Neural cell (in vitro differentiated cells): ENCODE data around the gene NEK6. TPM values are rescaled to one million over a fixed set of nuclear protein-coding genes. Genes with fewer than 3 reads are reported as not detected.

Source experiments
- H2AFZ ChIP-seq: fragments of 200-600, 300-800 bp; sonication (generic), shearing (Covaris generic); 2 replicates; pipeline ENCODE4 v1.6.0; 2014; ENCODE audit warnings: low read depth, mild to moderate bottlenecking, antibody characterized with exemption, low read length, moderate library complexity
- H3F3A ChIP-seq: fragments of 200-600 bp; shearing (Covaris generic); 2 replicates; pipeline ENCODE4 v1.6.1; 2016; ENCODE audit warnings: mild to moderate bottlenecking, moderate library complexity, mixed read lengths, antibody characterized with exemption, low read length; ENCODE audit not compliant: insufficient read depth, poor library complexity, severe bottlenecking
- H3K27ac ChIP-seq: fragments of 200-600, 300-800 bp; sonication (generic), shearing (Covaris generic); 2 replicates; pipeline ENCODE4 v1.5.1; 2014; ENCODE audit warnings: mild to moderate bottlenecking, low read length, moderate library complexity
- H3K27me3 ChIP-seq: fragments of 300-800, 200-600 bp; sonication (generic), shearing (Covaris generic); 2 replicates; pipeline ENCODE4 v1.6.0; 2014; ENCODE audit warnings: mild to moderate bottlenecking, low read depth, low read length, moderate library complexity; ENCODE audit not compliant: insufficient read depth
- H3K36me3 ChIP-seq: fragments of 300-800, 200-600 bp; sonication (generic), shearing (Covaris generic); 2 replicates; pipeline ENCODE4 v1.5.1; 2014; ENCODE audit warnings: mild to moderate bottlenecking, antibody characterized with exemption, low read length, moderate library complexity; ENCODE audit not compliant: insufficient read depth
- H3K4me2 ChIP-seq: fragments of 300-800, 200-600 bp; sonication (generic), shearing (Covaris generic); 2 replicates; pipeline ENCODE4 v1.6.0; 2014; ENCODE audit warnings: mild to moderate bottlenecking, low read length
- H3K4me3 ChIP-seq: fragments of 300-800, 200-600 bp; sonication (generic), shearing (Covaris generic); 2 replicates; pipeline ENCODE4 v1.5.1; 2014; ENCODE audit warnings: mild to moderate bottlenecking, low read length, moderate library complexity
- H3K79me2 ChIP-seq: fragments of 200-600 bp; shearing (Covaris generic); replicated peaks from 2 replicates; pipeline ENCODE4 v1.6.0; 2014; ENCODE audit warnings: mild to moderate bottlenecking, low read length, moderate library complexity; ENCODE audit not compliant: insufficient read depth
- H3K9ac ChIP-seq: fragments of 300-800, 200-600 bp; sonication (generic), shearing (Covaris generic); 2 replicates; pipeline ENCODE4 v1.6.1; 2016; ENCODE audit warnings: mild to moderate bottlenecking, low read length, mixed read lengths
- H3K9me2 ChIP-seq: fragments of 200-600 bp; shearing (Covaris generic); 2 replicates; pipeline ENCODE4 v1.6.1; 2016; ENCODE audit warnings: mild to moderate bottlenecking, low read length, mixed read lengths; ENCODE audit not compliant: insufficient read depth
- H3K9me3 ChIP-seq: fragments of 200-600, 300-800 bp; sonication (generic), shearing (Covaris generic); 2 replicates; pipeline ENCODE4 v1.6.1; 2016; ENCODE audit warnings: mild to moderate bottlenecking, mixed run types, low read length, moderate library complexity, mixed read lengths
- H4K20me1 ChIP-seq: fragments of 200-600 bp; shearing (Covaris generic); 2 replicates; pipeline ENCODE4 v1.6.1; 2016; ENCODE audit warnings: mild to moderate bottlenecking, mixed run types; ENCODE audit not compliant: insufficient read depth
- CTCF ChIP-seq: fragments of 450-650 bp; IDR thresholded peaks from 2 replicates; pipeline ENCODE4 v1.5.1; 2014; ENCODE audit warnings: antibody characterized with exemption, mild to moderate bottlenecking, moderate library complexity; ENCODE audit not compliant: poor library complexity, severe bottlenecking
- EP300 ChIP-seq: fragments of 450-650 bp; conservative IDR thresholded peaks from 2 replicates; pipeline ENCODE4 v1.6.1; 2014; ENCODE audit warnings: antibody characterized with exemption, mild to moderate bottlenecking, moderate library complexity; ENCODE audit not compliant: poor library complexity, severe bottlenecking
- EZH2 ChIP-seq: fragments of 200-600, 300-800 bp; shearing (Covaris generic), sonication (generic); IDR thresholded peaks from 2 replicates; pipeline ENCODE4 v1.6.1; 2014; ENCODE audit warnings: antibody characterized with exemption, low read length, borderline replicate concordance, mild to moderate bottlenecking; ENCODE audit not compliant: insufficient read depth, poor library complexity, severe bottlenecking
- MXI1 ChIP-seq: fragments of 450-650 bp; conservative IDR thresholded peaks from 2 replicates; pipeline ENCODE4 v1.6.1; 2014; ENCODE audit warnings: antibody characterized with exemption, mild to moderate bottlenecking; ENCODE audit not compliant: poor library complexity, severe bottlenecking
- POLR2AphosphoS5 ChIP-seq: IDR thresholded peaks from 2 replicates; pipeline ENCODE4 v1.6.1; 2012
- RAD21 ChIP-seq: fragments of 450-650 bp; conservative IDR thresholded peaks from 2 replicates; pipeline ENCODE4 v1.6.1; 2014; ENCODE audit warnings: antibody characterized with exemption, mild to moderate bottlenecking, moderate library complexity
- SMC3 ChIP-seq: fragments of 450-650 bp; conservative IDR thresholded peaks from 2 replicates; pipeline ENCODE4 v1.6.1; 2014; ENCODE audit warnings: antibody characterized with exemption, mild to moderate bottlenecking, moderate library complexity; ENCODE audit not compliant: poor library complexity
- TAF1 ChIP-seq: IDR thresholded peaks from 2 replicates; pipeline ENCODE4 v1.6.1; 2012; ENCODE audit warnings: low read depth
- polyA plus RNA-seq: library from polyadenylated mRNA; depleted of rRNA; stranded (reverse); fragments of >200 nt; gene quantifications from 2 replicates; pipeline ENCODE4 v1.2.3, GENCODE V29; 2014
- TF ChIP-seq, protein P1 (sequence below): IDR thresholded peaks from 2 replicates; pipeline ENCODE4 v1.6.1; 2012; ENCODE audit warnings: borderline replicate concordance

Gene NEK6
- polyA plus RNA-seq, 1 donor from 2014 or later = 4.6 TPM

DNA sequence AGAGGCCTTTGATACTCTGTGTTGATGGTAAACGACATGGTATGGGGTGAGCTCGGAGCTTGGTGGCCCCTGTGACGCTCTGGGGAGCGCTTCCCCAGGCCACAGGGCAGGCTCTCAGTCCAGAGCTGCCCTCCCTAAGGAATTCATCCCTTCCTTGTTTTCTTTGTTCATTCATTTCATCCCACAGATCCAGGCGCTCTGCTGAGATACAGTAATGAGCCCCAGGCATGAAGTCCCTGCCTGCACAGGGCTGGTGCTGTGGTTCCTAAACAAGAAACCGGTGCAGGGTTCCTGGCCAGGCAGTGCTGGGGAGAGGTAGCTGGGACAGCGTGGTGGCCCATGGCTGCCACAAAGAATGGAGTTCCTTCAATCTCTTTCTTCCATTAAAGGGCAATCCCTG, 14.4 kb downstream of the NEK6 start:
- Histone ChIP-seq H3K9me2 (no peaks in the 10 kb centered on the region), H4K20me1 (no peaks in the 10 kb centered on the region), H3F3A (no peaks in the 10 kb centered on the region), H3K9me3 (no peaks in the 10 kb centered on the region), H3K9ac (no peak overlapping the region), H3K27me3 (no peaks in the 10 kb centered on the region), H3K4me2 (no peak overlapping the region), H3K79me2 (peaks cover 21% of the 10 kb centered on the region), H3K4me3 (no peak overlapping the region), H2AFZ (no peak overlapping the region), H3K36me3 (no peaks in the 10 kb centered on the region), H3K27ac (no peak overlapping the region)
- TF ChIP-seq, protein P1, sequence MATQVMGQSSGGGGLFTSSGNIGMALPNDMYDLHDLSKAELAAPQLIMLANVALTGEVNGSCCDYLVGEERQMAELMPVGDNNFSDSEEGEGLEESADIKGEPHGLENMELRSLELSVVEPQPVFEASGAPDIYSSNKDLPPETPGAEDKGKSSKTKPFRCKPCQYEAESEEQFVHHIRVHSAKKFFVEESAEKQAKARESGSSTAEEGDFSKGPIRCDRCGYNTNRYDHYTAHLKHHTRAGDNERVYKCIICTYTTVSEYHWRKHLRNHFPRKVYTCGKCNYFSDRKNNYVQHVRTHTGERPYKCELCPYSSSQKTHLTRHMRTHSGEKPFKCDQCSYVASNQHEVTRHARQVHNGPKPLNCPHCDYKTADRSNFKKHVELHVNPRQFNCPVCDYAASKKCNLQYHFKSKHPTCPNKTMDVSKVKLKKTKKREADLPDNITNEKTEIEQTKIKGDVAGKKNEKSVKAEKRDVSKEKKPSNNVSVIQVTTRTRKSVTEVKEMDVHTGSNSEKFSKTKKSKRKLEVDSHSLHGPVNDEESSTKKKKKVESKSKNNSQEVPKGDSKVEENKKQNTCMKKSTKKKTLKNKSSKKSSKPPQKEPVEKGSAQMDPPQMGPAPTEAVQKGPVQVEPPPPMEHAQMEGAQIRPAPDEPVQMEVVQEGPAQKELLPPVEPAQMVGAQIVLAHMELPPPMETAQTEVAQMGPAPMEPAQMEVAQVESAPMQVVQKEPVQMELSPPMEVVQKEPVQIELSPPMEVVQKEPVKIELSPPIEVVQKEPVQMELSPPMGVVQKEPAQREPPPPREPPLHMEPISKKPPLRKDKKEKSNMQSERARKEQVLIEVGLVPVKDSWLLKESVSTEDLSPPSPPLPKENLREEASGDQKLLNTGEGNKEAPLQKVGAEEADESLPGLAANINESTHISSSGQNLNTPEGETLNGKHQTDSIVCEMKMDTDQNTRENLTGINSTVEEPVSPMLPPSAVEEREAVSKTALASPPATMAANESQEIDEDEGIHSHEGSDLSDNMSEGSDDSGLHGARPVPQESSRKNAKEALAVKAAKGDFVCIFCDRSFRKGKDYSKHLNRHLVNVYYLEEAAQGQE = no peak
- TF ChIP-seq SMC3 (no peak), RAD21 (no peak), EZH2 (no peak), POLR2AphosphoS5 (no peak), CTCF (no peak)

GRCh38 chr9:124272979-124273378, 15.2 kb downstream of the NEK6 start:
- TF ChIP-seq EP300 (no peak), POLR2AphosphoS5 (no peak), MXI1 (no peak), EZH2 (no peak), TAF1 (no peak), RAD21 (no peak), SMC3 (no peak), CTCF (no peak)
- TF ChIP-seq, protein P1 = no peak
- H2AFZ ChIP-seq = no peak overlapping the region
- no peaks in the 10 kb centered on the region for H4K20me1 ChIP-seq
- H3K9ac ChIP-seq = no peak overlapping the region
- H3K9me3 ChIP-seq = no peaks in the 10 kb centered on the region
- H3K9me2 ChIP-seq = no peaks in the 10 kb centered on the region
- no peaks in the 10 kb centered on the region for H3K27me3 ChIP-seq
- H3K79me2 ChIP-seq = peaks cover 20% of the 10 kb centered on the region
- no peak overlapping the region for H3K27ac ChIP-seq
- H3F3A ChIP-seq = no peaks in the 10 kb centered on the region
- no peak overlapping the region for H3K4me3 ChIP-seq
- H3K36me3 ChIP-seq = no peaks in the 10 kb centered on the region
- no peak overlapping the region for H3K4me2 ChIP-seq
